ENCODE measurements around the gene LBHD2. TPM values are rescaled to one million over a fixed set of nuclear protein-coding genes. Genes with fewer than 3 reads are reported as not detected.

The LBHD2 gene
- total and polyA plus RNA-seq, 2 of the 8 experiments (the other 6 are each of a cell fraction or from before 2014, with no cell fraction given), result not detected

- ChIA-PET CTCF (ENCODE audit: partially characterized antibody) (interaction anchor here (1.0 to 18.4 kb wide), 17 partner anchors 9 to 208 kb away, joined by 3 to 276 read pairs (median 8); no protein-coding TSS in a partner anchor), POLR2A (ENCODE audit: partially characterized antibody) (interaction anchor here (0.9 to 4.6 kb wide), 2 partner anchors 12 to 20 kb away, joined by 5 to 26 read pairs; no protein-coding TSS in a partner anchor)
- no peak overlapping the region for H3K14ac ChIP-seq (ENCODE audit: insufficient read length)
- H3K36me3 ChIP-seq (ENCODE audit: control insufficient read depth in 2 of 4, insufficient read depth in 4 of 4, low read length in 3 of 4), result no peaks in the 10 kb centered on the region; a peak in 1 of 8 replicates
- no peak overlapping the region for H3K56ac ChIP-seq (replicated peaks; ENCODE audit: insufficient read length, low read depth, low read length)
- no peak overlapping the region; the same call in 1 of the 2 replicates for H4K8ac ChIP-seq (ENCODE audit: extremely low read depth, insufficient read depth, low read length)
- peaks cover 0 to 45% (median 36%) of the 10 kb centered on the region in 4 experiments; a peak in 6 of 7 replicates for H3K27me3 ChIP-seq (replicated peaks in 1 of 4; ENCODE audit: control insufficient read depth in 3 of 4, extremely low read depth in 1 of 4, insufficient read depth in 3 of 4, low read length in 3 of 4)
- H3K79me1 ChIP-seq (ENCODE audit: low read depth, low read length), result no peaks in the 10 kb centered on the region
- H3K9me3 ChIP-seq (ENCODE audit: insufficient read depth in 2 of 2, low read depth in 1 of 2, low read length in 1 of 2), result no peaks in the 10 kb centered on the region
- FAIRE-seq, result no peak
- no peak overlapping the region for H3K23ac ChIP-seq (ENCODE audit: insufficient read length)
- peak overlapping the region; percentile 72; the same call in 1 of the 2 replicates for H2BK15ac ChIP-seq (ENCODE audit: low read length)
- no peak overlapping the region for H2BK20ac ChIP-seq (ENCODE audit: low read length)
- no peak overlapping the region for H3K27ac ChIP-seq (ENCODE audit: low read depth, low read length)
- H2BK12ac ChIP-seq (ENCODE audit: low read depth, low read length), result 0 out of 2 replicates have a peak overlapping the region, but pooled peaks have one; percentile 50
- H2AK5ac ChIP-seq (ENCODE audit: low read depth, low read length), result peak overlapping the region; percentile 71; the same call in 1 of the 2 replicates
- WGBS, 2 experiments (ENCODE audit: extremely low coverage in 1 of 2, insufficient coverage in 1 of 2, insufficient read length in 1 of 2, insufficient replicate concordance in 2 of 2, low coverage in 1 of 2, low lambda C conversion rate in 2 of 2, missing lambda C conversion rate in 1 of 2), result 90% methylated on average over 12 of the region's 13 CpGs; no CpG with 5 or more reads in 1 of the 2 experiments
- no peak overlapping the region for H3K4me3 ChIP-seq (ENCODE audit: extremely low read depth in 1 of 4, insufficient read depth in 2 of 4, low read depth in 3 of 4, low read length in 4 of 4)
- H3K4me1 ChIP-seq (replicated peaks in 1 of 4; ENCODE audit: control insufficient read depth in 3 of 4, insufficient read depth in 4 of 4, low read length in 3 of 4), result peaks cover 0 to 39% (median 28%) of the 10 kb centered on the region in 4 experiments; a peak in 6 of 7 replicates
- TF ChIP-seq JUN (IDR thresholded peaks at IDR 0.05; ENCODE audit: low read depth, low read length), result no peak
- TF ChIP-seq ZNF274 (IDR thresholded peaks at IDR 0.05; ENCODE audit: borderline replicate concordance, extremely low read depth, low read length), result no peak
- TF ChIP-seq ATF3 (IDR thresholded peaks at IDR 0.05; ENCODE audit: insufficient read depth, low read depth, low read length), result no peak
- TF ChIP-seq BACH1 (IDR thresholded peaks at IDR 0.05; ENCODE audit: low read length), result no peak
- TF ChIP-seq RXRA (IDR thresholded peaks at IDR 0.05; ENCODE audit: insufficient read depth, low read depth, low read length), result no peak
- TF ChIP-seq CBX8 (IDR thresholded peaks at IDR 0.05; ENCODE audit: borderline replicate concordance, low read depth, low read length), result no peak
- TF ChIP-seq SP1 (IDR thresholded peaks at IDR 0.05; ENCODE audit: low read depth, low read length), result no peak
- TF ChIP-seq PHF8 (conservative IDR thresholded peaks at IDR 0.05; ENCODE audit: low read depth, low read length), result no peak
- TF ChIP-seq TAF7 (optimal IDR thresholded peaks at IDR 0.05; ENCODE audit: borderline replicate concordance, low read depth, low read length), result no peak
- TF ChIP-seq BCL11A (IDR thresholded peaks at IDR 0.05; ENCODE audit: low read depth in 2 of 2, low read length in 2 of 2), result no peak
- no peak overlapping the region for H3K4ac ChIP-seq (replicated peaks; ENCODE audit: insufficient read length, low read depth, low read length)
- H3K79me2 ChIP-seq (ENCODE audit: control insufficient read depth in 1 of 2, insufficient read depth in 2 of 2, low read length in 2 of 2), result no peaks in the 10 kb centered on the region
- peaks cover 6 to 12% of the 10 kb centered on the region in 2 experiments for H4K20me1 ChIP-seq (replicated peaks in 1 of 2; ENCODE audit: control insufficient read depth in 1 of 2, insufficient read depth in 2 of 2, low read length in 2 of 2)
- no peak overlapping the region for H2BK5ac ChIP-seq (ENCODE audit: low read depth, low read length)
- H3K23me2 ChIP-seq (ENCODE audit: low read depth, low read length), result peaks cover 5% of the 10 kb centered on the region; the same call in 1 of the 2 replicates
- H3K9ac ChIP-seq (replicated peaks in 1 of 4; ENCODE audit: extremely low read depth in 1 of 4, low read depth in 3 of 4, low read length in 3 of 4), result no peak overlapping the region
- H4K5ac ChIP-seq (ENCODE audit: insufficient read length, low read depth, low read length), result no peak overlapping the region
- H2AFZ ChIP-seq (ENCODE audit: low read length), result no peak overlapping the region
- no peak overlapping the region for H4K91ac ChIP-seq (replicated peaks; ENCODE audit: insufficient read length, low read length)
- no peak overlapping the region for H3K18ac ChIP-seq (ENCODE audit: extremely low read depth, low read length)
- no peak for DNase-seq (ENCODE audit: low read depth in 1 of 2, low spot score in 2 of 2)
- no peak overlapping the region for H3K4me2 ChIP-seq (ENCODE audit: insufficient read depth in 1 of 2, low read depth in 2 of 2, low read length in 2 of 2)
- H2BK120ac ChIP-seq (replicated peaks; ENCODE audit: low read depth, low read length), result no peak overlapping the region
Measured at GRCh38 chr14:103125098-103126070, 41.4 kb downstream of the LBHD2 start.
